HepG2 (cell line): Measurements from ENCODE around the gene ENTPD7. TPM values are rescaled to one million over a fixed set of nuclear protein-coding genes. Genes with fewer than 3 reads are reported as not detected.

ENCODE experiments used
- AHDC1 ChIP-seq: sonication (generic); formaldehyde crosslinking; IDR thresholded peaks from 2 replicates; pipeline ENCODE4 v1.5.1; 2020; ENCODE audit warnings: mild to moderate bottlenecking, missing genetic modification reagents, borderline replicate concordance
- CREM ChIP-seq, 2 experiments: sonication (generic) in 1 of 2; formaldehyde crosslinking in 1 of 2; IDR thresholded peaks; 2 replicates each; pipeline versions ENCODE4 v1.4.0 to v1.6.1; 2016 to 2020; ENCODE audit warnings: antibody characterized with exemption in 1 of 2, mild to moderate bottlenecking in 1 of 2, missing genetic modification reagents in 1 of 2
- GMEB1 ChIP-seq: sonication (generic); formaldehyde crosslinking; IDR thresholded peaks from 2 replicates; pipeline ENCODE4 v1.5.1; 2020; ENCODE audit warnings: missing genetic modification reagents, mild to moderate bottlenecking, borderline replicate concordance
- HDAC6 ChIP-seq: fragments of 200-600 bp; sonication (generic); IDR thresholded peaks from 2 replicates; pipeline ENCODE4 v1.7.0; 2017; ENCODE audit warnings: mild to moderate bottlenecking, antibody characterized with exemption, low read length, low read depth
- MNT ChIP-seq: fragments of 450-650 bp; IDR thresholded peaks from 2 replicates; pipeline ENCODE4 v1.6.1; 2016
- RBFOX2 ChIP-seq: fragments of 200-400 bp; formaldehyde crosslinking; IDR thresholded peaks from 2 replicates; pipeline ENCODE4 v1.6.1; 2017; ENCODE audit warnings: low read depth, mild to moderate bottlenecking, low read length
- STAG1 ChIP-seq: sonication (generic); formaldehyde crosslinking; IDR thresholded peaks from 2 replicates; pipeline ENCODE4 v1.4.0; 2020; ENCODE audit warnings: missing genetic modification reagents
- TERF1 ChIP-seq: sonication (generic); formaldehyde crosslinking; IDR thresholded peaks from 2 replicates; pipeline ENCODE4 v1.8.0; 2022; ENCODE audit warnings: mild to moderate bottlenecking, missing genetic modification reagents, moderate library complexity
- ZBTB39 ChIP-seq: sonication (generic); formaldehyde crosslinking; IDR thresholded peaks from 2 replicates; pipeline ENCODE4 v1.5.0; 2020; ENCODE audit warnings: missing genetic modification reagents
- ZBTB8A ChIP-seq: sonication (generic); formaldehyde crosslinking; IDR thresholded peaks from 2 replicates; pipeline ENCODE4 v1.4.0; 2020; ENCODE audit warnings: mild to moderate bottlenecking, low read depth, missing genetic modification reagents, borderline replicate concordance
- ZNF615 ChIP-seq: sonication (generic); formaldehyde crosslinking; IDR thresholded peaks from 2 replicates; pipeline ENCODE4 v1.5.0; 2020; ENCODE audit warnings: mild to moderate bottlenecking, missing genetic modification reagents, borderline replicate concordance
- ZNF670 ChIP-seq: sonication (generic); formaldehyde crosslinking; IDR thresholded peaks from 2 replicates; pipeline ENCODE4 v1.8.0; 2022; ENCODE audit warnings: mild to moderate bottlenecking, missing genetic modification reagents, borderline replicate concordance
- ZNF704 ChIP-seq: sonication (generic); formaldehyde crosslinking; IDR thresholded peaks from 2 replicates; pipeline ENCODE4 v1.8.1; 2023; ENCODE audit warnings: mild to moderate bottlenecking, inconsistent platforms, moderate library complexity, missing genetic modification reagents, borderline replicate concordance
- polyA plus RNA-seq, 8 experiments: library from polyadenylated mRNA; depleted of rRNA in 3 of 8; stranded (reverse) in 7 of 8; unstranded in 1 of 8; fragments of >200 nt; fragmentation: Illumina TruSeq in 4 of 8; extraction: Trizol in 4 of 8; gene quantifications; 2 replicates each; pipeline versions ENCODE4 v1.2.1 to v1.2.3, GENCODE V29; 2011 to 2016; ENCODE audit warnings: low read depth in 4 of 8, missing spikeins in 1 of 8, mixed read lengths in 1 of 8; ENCODE audit not compliant: insufficient read depth in 1 of 8
- total RNA-seq, 5 experiments: library from RNA; depleted of rRNA; stranded (reverse); fragments of >200 nt; fragmentation: Illumina TruSeq; extraction: Trizol; gene quantifications; 2 replicates each; pipeline ENCODE4 v1.2.3, GENCODE V29; 2016; ENCODE audit warnings: low read depth in 1 of 5

The ENTPD7 gene
- total and polyA plus RNA-seq, 2 of the 13 experiments (the other 11 are each of a cell fraction or from before 2014, with no cell fraction given) = 7.6 to 36.5 TPM

GRCh38 chr10:99619851-99620710, 39.2 kb upstream of the ENTPD7 start, which contains the start of gene SLC25A28 (continued):
- TF ChIP-seq AHDC1 (CRISPR knock-in tag) = no peak
- no peak for TF ChIP-seq ZBTB39 (CRISPR knock-in tag)
- no peak for TF ChIP-seq ZNF704 (CRISPR knock-in tag)
- no peak for TF ChIP-seq ZNF615 (CRISPR knock-in tag)
- no peak for TF ChIP-seq ZBTB8A (CRISPR knock-in tag)
- peak; percentile 88 for TF ChIP-seq CREM (IDR thresholded peaks at IDR 0.05)
- no peak for TF ChIP-seq CREM (CRISPR knock-in tag; IDR thresholded peaks at IDR 0.05)
- TF ChIP-seq STAG1 (CRISPR knock-in tag) = no peak
- TF ChIP-seq GMEB1 (CRISPR knock-in tag) = no peak
- TF ChIP-seq MNT = peak; percentile 69
- no peak for TF ChIP-seq TERF1 (CRISPR knock-in tag)
- TF ChIP-seq ZNF670 (CRISPR knock-in tag) = no peak
- TF ChIP-seq RBFOX2 = no peak
- TF ChIP-seq HDAC6 = no peak
